A673 (cell line): ENCODE measurements around the gene E2F3.

Experiments used
- CTCF ChIP-seq: fragments of 300-800, 200-600 bp; sonication (generic); conservative IDR thresholded peaks from 2 replicates; pipeline ENCODE4 v1.5.1; 2017; ENCODE audit warnings: low read depth, mild to moderate bottlenecking, antibody characterized with exemption, low read length, moderate library complexity, mixed read lengths
- EZH2 ChIP-seq: fragments of 200-600 bp; sonication (generic); IDR thresholded peaks from 2 replicates; pipeline ENCODE4 v1.6.1; 2017; ENCODE audit warnings: borderline replicate concordance, low read depth, mild to moderate bottlenecking, mixed read lengths, antibody characterized with exemption, low read length; ENCODE audit not compliant: poor library complexity, severe bottlenecking

- TF ChIP-seq CTCF: no peak
- no peak for TF ChIP-seq EZH2
These were observed 827 bp downstream of the E2F3 start for GRCh38 chr6:20402342-20403069.
